GM18520 (cell line): ENCODE data around the gene MAP3K13.
A peak's percentile ranks its signal among the peaks of the same experiment; 100 is the strongest.

ENCODE experiments used
- ATAC-seq: cut with Tn5 transposase; IDR thresholded peaks from one replicate; pipeline ENCODE4 v1.9.1; 2021; ENCODE audit not compliant: unreplicated experiment

Gene MAP3K13

GRCh38 chr3:185362850-185363661 is at the start of gene MAP3K13:
MAP3K13 (plus strand) TSS chr3:185363136; CDS start chr3:185428582, 65,446 bp downstream.
- peak; percentile 89 for ATAC-seq

GRCh38 chr3:185313693-185314246 is 49.2 kb upstream of the MAP3K13 start:
- no peak for ATAC-seq

GRCh38 chr3:185316740-185317412 is 46.1 kb upstream of the MAP3K13 start:
- ATAC-seq = no peak

- no peak for ATAC-seq
Observed at GRCh38 chr3:185317674-185318073, 45.3 kb upstream of the MAP3K13 start.

GRCh38 chr3:185318141-185318540 is 44.8 kb upstream of the MAP3K13 start:
- ATAC-seq = no peak

GRCh38 chr3:185319801-185320200 is 43.1 kb upstream of the MAP3K13 start:
- no peak for ATAC-seq

GRCh38 chr3:185320949-185321348 is 42.0 kb upstream of the MAP3K13 start:
- no peak for ATAC-seq

- ATAC-seq = no peak
Observed at GRCh38 chr3:185322101-185322719, 40.7 kb upstream of the MAP3K13 start.

- ATAC-seq = no peak
Observed at GRCh38 chr3:185325946-185326791, 36.8 kb upstream of the MAP3K13 start.

- ATAC-seq = no peak
Observed at GRCh38 chr3:185327062-185327461, 35.9 kb upstream of the MAP3K13 start.

GRCh38 chr3:185328324-185329004 is 34.5 kb upstream of the MAP3K13 start:
- ATAC-seq = no peak

- no peak for ATAC-seq
Observed at GRCh38 chr3:185330238-185330637, 32.7 kb upstream of the MAP3K13 start.

GRCh38 chr3:185330644-185331043 is 32.3 kb upstream of the MAP3K13 start:
- no peak for ATAC-seq

GRCh38 chr3:185332026-185332735 is 30.8 kb upstream of the MAP3K13 start:
- ATAC-seq = peak; percentile 94

- ATAC-seq = no peak
Observed at GRCh38 chr3:185335799-185336198, 27.1 kb upstream of the MAP3K13 start.

- no peak for ATAC-seq
Observed at GRCh38 chr3:185337231-185337816, 25.6 kb upstream of the MAP3K13 start.

- no peak for ATAC-seq
Observed at GRCh38 chr3:185339945-185340344, 23.0 kb upstream of the MAP3K13 start.

GRCh38 chr3:185340751-185341150 is 22.2 kb upstream of the MAP3K13 start:
- ATAC-seq = no peak
